GM19455 (cell line): ENCODE measurements around the gene VWCE.
"Not testable (repeated sequence)": the region's sequence is repeated elsewhere in the genome, so short reads cannot be mapped to it uniquely, and the experiment has no call there.

ENCODE experiments used
- ATAC-seq: cut with Tn5 transposase; IDR thresholded peaks from one replicate; pipeline ENCODE4 v1.9.1; 2021; ENCODE audit not compliant: unreplicated experiment

VWCE gene

DNA sequence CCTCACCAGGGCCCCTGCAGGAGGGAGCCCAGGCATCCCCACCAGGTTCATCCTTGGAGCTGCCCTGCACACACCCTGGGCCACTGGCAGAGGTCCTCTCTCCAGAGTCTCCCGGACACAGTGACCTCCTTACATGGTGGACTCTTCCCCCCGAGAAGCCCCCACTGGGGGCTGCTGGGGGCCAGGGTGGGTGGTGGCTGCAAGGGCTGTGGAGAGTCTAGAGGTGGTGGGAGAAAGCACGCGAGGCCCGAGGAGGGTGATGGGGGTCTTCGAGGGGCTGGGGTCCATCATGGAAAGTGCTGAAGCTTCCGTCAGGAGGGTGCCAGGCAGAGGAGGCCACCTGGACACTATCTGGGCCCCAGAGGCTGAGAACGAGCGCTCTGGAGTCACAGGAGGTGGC lies 36.6 kb downstream of the VWCE start:
- no peak for ATAC-seq

DNA sequence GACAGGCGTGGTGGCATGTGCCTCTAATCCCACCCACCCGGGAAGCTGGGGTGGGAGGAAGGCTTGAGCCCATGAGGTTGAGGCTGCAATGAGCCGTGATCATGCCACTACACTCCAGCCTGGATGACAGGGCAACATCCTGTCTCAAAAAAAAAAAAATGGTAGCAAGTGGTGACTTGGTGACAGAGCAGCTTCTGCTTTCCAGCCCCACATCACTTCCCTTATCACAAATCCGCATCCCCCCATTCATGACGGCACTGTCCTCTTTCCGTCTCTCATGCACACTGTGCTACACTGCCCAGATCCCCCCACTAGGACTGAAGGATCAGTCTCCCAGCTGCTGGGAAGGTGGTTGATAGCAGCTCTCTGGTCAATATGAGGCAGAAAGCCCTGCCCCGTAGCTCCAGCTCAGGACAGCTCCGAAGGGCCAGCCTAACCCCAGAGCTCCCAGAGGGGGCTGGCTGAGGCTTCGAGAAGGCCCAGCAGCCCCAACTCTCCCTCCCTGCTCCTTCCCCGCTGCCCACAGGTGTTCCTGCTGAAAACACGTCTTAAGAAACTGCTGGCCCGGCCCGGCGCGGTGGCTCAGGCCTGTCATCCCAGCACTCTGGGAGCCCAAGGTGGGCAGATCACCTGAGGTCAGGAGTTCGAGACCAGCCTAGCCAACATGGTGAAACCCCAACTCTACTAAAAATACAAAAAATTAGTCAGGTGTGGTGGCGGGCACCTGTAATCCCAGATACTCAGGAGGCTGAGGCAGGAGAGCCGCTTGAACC lies 38.2 kb downstream of the VWCE start:
- no peak for ATAC-seq

DNA sequence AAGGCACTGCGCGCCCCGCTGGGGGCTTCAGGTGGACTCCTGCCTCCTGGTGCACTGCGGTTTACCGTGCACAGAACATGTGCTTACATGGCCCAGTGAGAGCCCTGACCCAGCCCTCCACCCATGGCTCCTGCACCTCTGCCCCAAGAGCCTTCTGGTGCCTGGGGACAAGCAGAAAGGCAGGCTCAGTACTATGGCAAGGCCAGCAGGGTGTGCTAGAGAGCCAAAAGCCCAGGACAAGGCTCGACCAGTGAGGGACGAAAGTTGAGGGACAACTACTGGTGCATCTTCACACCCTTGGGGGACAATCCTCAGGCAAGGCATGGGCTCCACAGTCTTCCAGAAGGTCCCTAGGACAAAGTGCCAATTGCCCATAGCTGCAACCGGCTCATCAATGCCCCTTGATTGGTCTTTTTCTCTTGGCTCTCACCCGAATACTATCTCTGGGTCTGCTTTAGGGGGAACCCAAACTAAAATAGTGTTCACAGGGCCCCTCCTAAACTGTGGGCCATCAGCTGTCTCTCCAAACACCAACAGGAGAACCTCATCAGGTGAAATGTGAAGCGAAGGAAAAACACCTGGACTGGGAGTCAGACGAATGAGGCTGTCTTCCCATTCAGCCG lies 40.6 kb downstream of the VWCE start:
- peak; percentile 59 for ATAC-seq

GRCh38 chr11:61252332-61252731 lies 42.8 kb downstream of the VWCE start:
- ATAC-seq, result not testable (repeated sequence)

GRCh38 chr11:61250796-61251765 lies 44.0 kb downstream of the VWCE start:
- not testable (repeated sequence) for ATAC-seq

GRCh38 chr11:61249201-61249600 lies 45.9 kb downstream of the VWCE start:
- not testable (repeated sequence) for ATAC-seq

DNA sequence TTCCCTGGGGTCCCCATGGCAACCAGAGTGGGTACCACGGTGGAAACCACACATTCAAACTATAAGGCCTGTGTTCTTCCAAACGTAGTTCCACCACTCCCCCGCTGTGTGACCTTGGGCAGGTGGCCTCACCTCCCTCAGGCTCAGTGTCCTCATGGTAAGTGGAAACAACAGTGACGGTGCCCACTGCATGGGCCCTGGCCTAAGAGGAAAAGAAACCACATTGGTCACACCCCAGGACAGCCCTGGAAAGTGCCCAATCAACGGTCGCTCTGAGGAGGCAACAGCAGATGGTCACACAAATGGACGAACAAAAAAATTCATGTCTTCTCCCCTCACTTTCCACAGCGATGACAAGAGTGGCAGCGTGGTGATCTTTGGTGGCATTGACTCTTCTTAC lies 47.0 kb downstream of the VWCE start:
- ATAC-seq, result not testable (repeated sequence)

GRCh38 chr11:61245284-61245964 lies 49.7 kb downstream of the VWCE start:
- not testable (repeated sequence) for ATAC-seq

GRCh38 chr11:61241526-61241925 lies 53.6 kb downstream of the VWCE start:
- not testable (repeated sequence) for ATAC-seq

GRCh38 chr11:61240875-61241274 lies 54.2 kb downstream of the VWCE start, which contains the start of gene PGA5:
TSS of gene PGA5 (plus strand) at chr11:61241175. CDS start at chr11:61241227, 52 bp downstream.
- not testable (repeated sequence) for ATAC-seq

DNA sequence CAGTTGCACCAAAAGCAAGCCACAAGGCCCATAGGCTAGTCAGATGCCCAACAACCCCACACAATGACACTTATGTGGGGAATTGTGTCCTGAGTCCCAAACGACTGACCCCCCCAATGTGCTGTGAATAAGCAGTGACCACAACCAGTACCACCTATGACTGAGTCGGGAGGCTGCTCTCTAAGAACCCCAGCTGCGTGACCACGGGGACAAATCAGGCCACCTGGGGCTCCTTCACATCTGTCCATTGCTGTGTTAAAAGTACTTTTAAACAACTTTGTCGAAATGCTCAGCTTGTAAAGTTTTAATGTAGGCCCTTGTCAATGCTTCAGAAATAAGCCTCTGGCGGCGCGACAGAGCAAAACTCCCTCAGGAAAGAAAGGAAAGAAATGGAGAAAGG lies 54.8 kb downstream of the VWCE start:
- ATAC-seq, result not testable (repeated sequence)

DNA sequence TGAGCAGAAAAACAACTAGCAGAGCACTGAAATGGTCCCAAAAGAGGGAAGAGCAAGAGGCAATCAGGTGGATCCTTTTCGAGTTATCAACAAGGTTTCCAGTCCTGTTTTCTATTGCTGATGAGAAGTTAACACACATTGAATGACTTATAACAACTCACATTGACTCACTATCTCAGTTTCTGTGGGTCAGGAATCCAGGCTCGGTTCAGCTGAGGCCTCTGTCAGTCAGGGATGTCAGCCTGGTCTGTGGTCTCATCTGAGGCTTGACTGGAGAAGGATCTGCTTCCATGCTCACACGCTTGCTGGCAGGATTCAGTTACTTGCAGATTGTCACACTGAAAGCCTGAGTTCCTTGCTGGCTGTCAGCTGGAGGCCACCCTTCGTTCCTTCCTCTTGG lies 58.0 kb downstream of the VWCE start:
- not testable (repeated sequence) for ATAC-seq

DNA sequence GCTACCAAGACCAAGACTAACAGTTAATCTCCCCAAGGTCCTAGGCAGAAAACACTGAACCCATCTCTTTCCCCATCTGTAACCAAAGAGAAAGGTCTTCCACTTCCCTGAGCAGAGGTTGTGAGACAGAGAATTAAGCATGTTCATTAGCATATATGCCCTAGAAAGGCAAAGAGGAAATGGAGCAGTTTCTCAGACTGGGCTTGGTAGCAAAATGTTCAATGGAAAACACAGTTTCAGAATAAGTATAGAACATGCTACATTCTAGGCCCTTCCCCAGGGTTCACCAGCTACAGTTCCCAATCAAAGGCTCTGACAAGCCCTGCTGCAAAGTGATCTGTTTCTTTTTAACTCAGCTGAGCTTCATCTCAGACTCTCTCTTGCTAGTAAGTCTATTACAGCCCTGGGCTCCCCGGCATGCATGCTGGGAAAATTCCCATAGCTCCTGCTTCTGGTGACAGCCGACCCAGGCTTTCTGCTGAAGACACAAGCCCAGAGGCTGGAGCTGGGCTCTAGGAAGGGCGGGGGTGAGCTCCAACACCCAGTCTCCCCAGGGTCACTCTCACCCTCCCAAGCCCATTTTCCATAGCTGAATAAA lies 62.5 kb downstream of the VWCE start:
- not testable (repeated sequence) for ATAC-seq

DNA sequence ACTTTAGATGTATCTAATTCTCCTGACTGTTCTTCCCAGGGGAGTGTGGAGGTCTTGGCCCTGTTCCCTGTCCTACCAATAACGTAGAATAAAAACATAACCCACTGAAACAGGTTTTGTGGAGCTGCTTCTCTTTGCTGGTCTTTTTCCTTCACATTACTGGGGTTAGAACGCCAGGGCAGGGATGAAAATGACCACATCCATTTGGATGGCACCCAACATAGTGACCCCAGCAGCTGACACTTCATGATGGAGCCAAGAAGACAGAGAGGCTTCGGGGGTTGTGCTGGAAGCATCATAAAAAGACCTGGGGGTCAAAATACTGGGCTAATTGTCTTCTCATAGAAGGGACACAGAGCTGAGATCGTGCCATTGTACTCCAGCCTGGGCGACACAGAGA lies 63.5 kb downstream of the VWCE start:
- not testable (repeated sequence) for ATAC-seq

GRCh38 chr11:61231033-61231432 lies 64.1 kb downstream of the VWCE start:
- not testable (repeated sequence) for ATAC-seq

- ATAC-seq, result not testable (repeated sequence)
Measured at GRCh38 chr11:61229458-61229857, 65.7 kb downstream of the VWCE start.

- not testable (repeated sequence) for ATAC-seq
Measured at GRCh38 chr11:61226457-61227137, 68.5 kb downstream of the VWCE start.

DNA sequence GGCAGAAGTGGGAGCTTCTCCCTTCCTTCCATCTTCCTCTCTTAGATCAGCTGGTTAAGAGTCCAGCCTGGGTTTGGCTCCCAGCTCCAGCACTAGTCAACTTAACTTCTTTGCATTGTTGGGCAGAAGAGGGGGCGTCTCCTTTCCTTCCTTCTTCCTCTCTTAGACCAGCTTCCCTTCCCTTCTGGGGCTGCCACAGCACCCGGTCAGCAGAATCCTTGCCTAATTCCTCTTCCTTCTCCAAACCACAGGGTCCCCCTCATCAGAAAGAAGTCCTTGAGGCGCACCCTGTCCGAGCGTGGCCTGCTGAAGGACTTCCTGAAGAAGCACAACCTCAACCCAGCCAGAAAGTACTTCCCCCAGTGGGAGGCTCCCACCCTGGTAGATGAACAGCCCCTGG lies 72.4 kb downstream of the VWCE start:
- ATAC-seq, result not testable (repeated sequence)

DNA sequence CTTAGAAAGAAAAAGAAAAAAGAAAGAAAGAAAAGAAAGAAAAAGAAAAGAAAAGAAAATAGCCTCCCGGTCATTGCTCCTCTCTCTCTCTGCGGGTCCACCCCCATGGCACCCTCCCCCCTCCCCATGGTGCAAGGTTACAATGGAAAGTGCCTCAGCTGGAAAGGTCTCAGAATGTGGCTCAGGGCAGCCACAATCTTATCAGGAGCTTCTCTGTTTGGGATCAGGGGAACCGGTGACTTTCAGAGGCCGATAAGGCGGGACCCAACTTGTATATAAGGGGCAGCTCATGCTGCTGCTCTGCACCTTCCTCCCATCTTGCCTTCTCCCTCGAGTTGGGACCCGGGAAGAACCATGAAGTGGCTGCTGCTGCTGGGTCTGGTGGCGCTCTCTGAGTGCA lies 73.1 kb downstream of the VWCE start, which contains the start of gene PGA4:
Gene PGA4, plus strand, starts transcription at position 301 of the 400 bp plus-strand sequence. Its CDS starts 54 bp downstream, at position 355.
- not testable (repeated sequence) for ATAC-seq
